GM04504 (cell line): ENCODE results near the gene CLUH.
A peak's percentile ranks its signal among the peaks of the same experiment; 100 is the strongest.

ENCODE experiments used
- DNase-seq: peaks from one replicate; pipeline ENCODE4 v3.0.0-alpha.2; 2012; ENCODE audit warnings: low read depth

CLUH gene, protein sequence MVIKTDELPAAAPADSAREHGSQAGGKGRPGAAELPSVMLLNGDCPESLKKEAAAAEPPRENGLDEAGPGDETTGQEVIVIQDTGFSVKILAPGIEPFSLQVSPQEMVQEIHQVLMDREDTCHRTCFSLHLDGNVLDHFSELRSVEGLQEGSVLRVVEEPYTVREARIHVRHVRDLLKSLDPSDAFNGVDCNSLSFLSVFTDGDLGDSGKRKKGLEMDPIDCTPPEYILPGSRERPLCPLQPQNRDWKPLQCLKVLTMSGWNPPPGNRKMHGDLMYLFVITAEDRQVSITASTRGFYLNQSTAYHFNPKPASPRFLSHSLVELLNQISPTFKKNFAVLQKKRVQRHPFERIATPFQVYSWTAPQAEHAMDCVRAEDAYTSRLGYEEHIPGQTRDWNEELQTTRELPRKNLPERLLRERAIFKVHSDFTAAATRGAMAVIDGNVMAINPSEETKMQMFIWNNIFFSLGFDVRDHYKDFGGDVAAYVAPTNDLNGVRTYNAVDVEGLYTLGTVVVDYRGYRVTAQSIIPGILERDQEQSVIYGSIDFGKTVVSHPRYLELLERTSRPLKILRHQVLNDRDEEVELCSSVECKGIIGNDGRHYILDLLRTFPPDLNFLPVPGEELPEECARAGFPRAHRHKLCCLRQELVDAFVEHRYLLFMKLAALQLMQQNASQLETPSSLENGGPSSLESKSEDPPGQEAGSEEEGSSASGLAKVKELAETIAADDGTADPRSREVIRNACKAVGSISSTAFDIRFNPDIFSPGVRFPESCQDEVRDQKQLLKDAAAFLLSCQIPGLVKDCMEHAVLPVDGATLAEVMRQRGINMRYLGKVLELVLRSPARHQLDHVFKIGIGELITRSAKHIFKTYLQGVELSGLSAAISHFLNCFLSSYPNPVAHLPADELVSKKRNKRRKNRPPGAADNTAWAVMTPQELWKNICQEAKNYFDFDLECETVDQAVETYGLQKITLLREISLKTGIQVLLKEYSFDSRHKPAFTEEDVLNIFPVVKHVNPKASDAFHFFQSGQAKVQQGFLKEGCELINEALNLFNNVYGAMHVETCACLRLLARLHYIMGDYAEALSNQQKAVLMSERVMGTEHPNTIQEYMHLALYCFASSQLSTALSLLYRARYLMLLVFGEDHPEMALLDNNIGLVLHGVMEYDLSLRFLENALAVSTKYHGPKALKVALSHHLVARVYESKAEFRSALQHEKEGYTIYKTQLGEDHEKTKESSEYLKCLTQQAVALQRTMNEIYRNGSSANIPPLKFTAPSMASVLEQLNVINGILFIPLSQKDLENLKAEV (N-terminal part only)

DNA sequence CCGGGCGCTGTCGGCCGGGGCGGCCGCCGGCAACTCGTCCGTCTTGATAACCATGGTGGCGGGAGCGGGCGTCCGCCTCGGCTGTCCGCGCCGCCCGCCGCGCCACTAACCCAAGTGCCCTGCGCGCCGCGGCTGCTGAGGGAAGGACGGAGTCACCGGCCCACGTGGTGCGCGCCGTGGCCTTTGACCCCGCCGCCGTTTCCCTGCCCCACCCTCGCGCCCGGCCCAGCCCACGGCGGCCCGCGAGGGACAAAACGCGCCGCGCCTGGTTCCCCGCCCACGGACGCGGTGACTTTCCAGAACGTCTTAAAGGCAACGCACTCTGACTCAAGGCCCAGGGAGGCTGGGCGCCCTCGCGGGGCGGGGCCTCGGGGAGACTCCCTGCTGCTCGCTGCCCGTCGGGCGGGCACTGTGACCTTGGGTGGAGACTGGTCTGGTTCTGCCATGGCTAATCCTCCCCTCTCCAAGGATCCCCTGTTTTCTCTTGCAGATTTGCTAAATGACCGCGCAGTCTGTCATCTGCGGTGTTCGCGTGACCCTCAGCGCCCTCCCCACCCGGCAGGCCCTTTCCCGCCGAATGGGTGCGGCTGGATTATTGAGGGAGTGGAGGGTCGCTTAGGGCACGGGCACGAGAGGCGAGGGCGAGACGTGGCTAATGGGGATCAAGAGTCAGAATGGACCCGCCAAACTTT is at the start of gene CLUH:
Gene CLUH (minus strand): TSS at position 157 of the 692 bp plus-strand sequence. CDS start 103 bp downstream, at position 54.
- DNase-seq = peak; percentile 95

DNA sequence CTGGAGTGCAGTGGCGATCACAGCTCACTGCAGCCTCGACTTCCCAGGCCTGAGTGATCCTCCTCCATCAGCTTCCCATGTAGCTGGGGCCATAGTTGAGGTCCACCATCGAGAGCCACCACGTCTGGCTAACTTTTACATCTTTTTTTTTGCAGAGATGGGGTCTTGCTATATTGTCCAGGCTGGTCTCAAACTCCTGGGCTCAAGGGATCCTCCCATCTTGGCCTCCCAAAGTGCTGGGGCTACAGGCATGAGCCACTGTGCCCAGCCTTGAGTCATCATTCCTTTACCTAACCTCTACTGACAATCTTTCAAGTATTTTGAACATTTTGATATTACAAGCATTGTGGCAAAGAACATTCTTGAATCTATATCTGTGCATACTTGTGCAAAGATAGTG is 47.3 kb upstream of the CLUH start:
- DNase-seq = no peak

DNA sequence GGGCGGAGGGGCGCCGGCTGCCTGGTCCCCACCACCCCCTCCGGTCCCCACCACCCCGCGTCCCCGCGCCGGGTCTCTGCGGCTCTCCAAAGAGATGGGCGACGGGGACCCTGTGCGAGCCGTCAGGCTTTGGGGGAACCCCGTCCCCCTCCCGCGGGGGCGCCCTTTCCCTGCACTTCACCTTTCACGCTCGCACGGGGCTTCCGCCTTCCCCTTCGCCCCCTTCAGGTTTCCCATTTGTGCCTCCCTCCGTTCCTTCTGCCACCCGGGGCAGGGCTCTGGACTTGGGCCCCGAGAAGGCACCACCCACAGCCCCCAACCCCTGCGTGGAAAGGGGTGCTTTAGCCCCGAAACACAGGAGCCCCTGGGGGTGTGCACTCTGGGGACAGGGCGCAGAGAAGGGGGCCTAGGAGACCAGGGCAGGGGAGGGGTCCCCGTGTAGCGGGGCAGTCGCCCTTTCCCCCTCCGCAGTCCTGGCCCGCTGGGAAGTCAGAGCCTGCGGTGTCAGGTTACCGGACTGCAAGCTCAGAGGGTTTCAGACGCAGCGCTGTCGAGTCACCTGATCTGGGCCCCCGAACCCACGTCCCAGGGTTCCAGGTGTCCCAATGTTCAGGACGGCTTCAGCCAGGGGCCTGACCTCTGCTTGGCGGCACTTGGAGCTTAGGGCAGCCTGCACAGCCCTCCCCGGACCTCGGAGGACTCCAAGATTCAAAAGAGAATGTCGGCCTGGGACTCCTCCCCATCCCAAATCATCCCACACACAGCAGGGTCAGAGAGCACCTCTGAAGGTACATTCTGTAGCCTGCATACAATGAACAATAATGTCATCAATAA is 44.5 kb upstream of the CLUH start:
- DNase-seq = no peak

DNA sequence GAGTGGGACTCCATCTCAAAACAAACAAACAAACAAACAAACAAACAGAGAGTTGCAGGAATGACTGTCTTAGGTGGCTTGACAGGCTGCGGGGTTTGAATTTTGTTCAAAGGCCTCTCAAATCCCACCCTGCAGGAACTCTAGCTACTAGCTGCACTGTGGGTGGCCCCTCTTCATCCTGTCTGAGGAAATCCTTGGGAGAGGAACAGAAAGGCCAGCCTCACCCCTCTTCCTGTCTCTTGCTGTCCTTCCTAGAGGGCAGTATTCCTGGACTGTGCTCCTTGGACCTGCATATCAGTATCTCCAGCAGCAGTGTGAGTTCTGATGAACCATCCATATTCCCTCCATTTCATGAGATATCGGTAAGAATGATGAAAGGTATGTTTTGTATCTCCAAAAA is 39.9 kb upstream of the CLUH start:
- no peak for DNase-seq

DNA sequence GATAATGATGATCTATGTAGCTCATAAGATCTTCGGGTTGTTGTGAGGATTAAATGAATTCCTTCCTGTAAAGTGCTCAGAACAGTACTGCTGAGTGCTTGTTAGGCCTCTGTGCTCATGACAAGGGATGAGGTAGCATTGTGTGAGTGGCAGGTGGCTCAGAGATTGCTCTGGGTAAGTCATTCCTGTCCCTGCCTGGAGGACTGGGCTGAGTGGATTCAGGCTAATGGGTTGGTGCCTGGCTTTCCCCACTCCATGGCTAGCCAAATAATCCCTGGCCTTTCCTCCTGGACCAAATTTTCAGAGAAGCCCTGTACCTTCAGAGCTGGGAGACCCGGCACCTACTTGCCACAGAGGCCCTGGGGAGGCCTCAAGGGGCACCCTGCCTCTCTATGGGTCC is 39.2 kb upstream of the CLUH start:
- no peak for DNase-seq

DNA sequence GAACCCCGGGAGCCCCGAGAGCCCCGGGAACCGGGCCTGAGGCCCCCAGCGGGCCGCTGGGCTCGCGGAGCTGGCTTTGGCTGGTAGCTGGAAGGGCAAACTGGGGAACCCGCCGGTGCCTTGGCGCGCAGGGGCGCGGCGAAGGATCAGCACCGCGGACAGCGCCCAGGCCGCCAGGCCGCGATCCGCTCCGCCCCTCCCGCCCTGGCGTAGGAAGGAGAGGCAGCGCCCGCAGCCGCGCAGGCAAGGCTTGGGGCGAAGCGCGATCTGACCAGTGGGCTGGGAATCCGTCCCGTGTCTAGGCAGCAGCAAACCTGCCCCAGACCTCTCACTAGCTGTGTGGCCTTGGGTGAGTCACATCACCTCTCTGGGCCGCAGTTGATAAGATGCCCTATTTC is 38.2 kb upstream of the CLUH start:
- DNase-seq = peak; percentile 21

DNA sequence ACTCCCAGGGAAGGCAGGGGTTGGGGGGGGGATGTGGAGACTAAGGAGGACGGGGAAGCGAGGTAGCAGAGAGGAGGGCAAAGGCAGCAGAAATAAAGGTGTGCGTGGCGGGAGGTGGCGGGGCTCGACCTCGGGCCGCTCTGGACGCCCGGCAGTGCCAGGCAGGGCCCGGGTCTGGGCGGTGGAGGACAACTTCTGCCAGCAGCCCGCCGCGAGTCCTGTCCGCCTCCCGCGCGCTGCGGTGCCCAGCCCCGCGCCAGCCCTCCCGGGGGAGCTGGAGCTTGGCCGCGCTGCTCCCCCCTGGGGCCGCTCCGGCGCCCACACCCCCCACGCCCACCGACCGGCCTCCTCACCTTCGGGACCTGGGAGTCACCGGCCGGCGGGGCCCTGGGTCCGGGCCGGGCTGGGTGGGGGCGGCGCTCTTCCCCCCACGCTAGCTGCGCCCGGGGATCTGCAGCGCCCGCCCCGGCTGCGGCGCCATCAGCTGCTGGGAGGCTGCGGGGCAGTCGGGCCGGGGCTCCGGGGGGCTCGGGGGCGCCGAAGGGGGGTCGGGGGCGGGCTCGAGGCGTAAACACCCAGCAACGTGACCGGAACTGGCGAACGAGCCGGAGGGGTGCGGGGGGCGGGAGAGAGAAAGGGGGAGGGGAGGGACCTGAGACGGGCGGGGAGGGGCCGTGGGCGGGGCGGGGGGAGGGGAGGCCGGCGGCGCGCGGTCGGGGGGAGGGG is 37.7 kb upstream of the CLUH start, which contains the start of gene CCDC92B:
Gene CCDC92B (minus strand): TSS at position 595 of the 726 bp plus-strand sequence. CDS start 14,507 bp downstream, outside the sequence.
- DNase-seq = no peak

DNA sequence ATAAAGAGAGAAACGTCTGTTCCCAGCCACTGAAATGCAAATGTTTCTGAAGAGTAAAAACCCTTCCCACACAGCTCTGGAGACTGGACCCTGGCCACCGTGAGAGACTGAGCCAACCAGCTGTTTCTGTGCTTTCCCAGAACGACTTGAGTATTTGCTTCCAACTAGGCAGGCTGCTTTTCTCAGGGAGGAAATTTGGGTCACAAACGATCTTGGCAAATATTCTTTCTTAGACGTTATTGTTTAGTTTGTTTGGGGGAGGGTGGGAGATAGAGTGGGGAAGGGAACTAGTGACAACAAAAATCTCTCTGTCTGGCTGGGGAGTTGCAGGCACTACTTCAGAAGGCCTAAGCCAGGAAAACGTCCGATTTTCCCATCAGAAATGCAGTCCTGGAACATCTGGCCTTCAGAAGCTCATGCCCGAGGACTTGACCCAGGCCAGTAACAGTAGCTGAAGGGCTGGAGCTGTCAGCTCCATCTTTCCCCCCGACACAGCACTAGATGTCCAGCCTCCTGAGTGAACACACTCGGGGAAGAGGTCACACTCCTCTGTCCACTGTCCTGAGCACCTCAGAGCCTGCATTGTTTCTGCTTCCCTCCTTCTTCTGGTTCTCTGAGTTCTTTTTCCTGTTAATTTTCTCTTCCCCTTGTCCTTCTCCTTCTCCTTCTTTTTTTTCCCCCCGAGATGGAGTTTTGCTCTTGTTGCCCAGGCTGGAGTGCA is 33.9 kb upstream of the CLUH start:
- DNase-seq = no peak

DNA sequence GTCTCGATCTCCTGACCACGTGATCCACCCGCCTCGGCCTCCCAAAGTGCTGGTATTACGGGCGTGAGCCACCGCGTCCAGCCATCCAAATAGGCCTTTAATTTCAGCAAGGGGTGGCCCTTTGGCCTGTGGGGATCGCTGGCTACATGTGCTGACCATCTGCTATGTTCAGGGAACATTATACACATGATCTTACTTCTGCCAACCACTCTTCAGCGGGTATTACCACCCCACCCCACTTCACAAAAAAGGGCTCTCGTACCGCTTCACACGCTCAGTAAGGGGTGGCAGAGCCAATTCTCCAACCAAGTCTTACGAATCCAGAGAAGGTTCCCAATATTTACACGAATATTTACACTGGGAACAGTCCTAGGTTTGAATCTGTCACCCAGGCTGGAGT is 26.1 kb upstream of the CLUH start:
- no peak for DNase-seq

DNA sequence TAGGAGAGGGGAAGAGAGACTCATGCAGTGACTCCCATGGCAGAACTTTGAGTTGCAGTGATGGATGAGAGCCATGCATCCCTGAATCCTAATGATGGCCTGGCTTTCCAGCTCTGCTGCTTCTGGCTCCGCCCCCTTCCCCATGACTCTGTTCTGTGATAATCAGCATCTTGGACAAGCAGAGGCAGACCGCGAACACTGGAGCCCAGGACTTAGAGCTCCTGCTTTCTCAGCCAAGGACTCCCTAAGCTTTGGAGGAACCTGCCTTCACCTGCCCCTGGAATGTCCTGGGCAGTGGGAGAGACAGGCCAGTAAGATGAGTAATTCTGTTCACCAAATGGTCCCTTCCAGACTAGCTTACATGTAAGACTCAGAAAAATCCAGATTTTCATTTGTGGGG is 25.4 kb upstream of the CLUH start:
- DNase-seq = no peak

DNA sequence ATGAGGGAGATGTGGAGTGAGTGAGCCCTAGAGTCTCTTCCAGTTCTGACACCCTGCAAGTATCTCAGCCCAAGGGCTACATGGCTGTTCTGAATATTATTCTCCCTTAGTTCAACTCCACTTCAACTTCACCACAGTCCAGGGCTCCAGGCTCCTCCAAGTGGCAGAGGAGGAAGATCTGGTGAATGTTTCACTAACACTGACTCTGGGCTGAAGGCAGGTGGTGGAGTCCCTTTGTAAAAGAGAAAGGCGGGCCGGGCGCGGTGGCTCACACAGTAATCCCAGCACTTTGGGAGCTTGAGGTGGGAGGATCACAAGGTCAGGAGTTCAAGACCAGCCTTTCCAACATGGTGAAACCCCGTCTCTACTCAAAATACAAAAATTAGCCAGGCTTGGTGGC is 24.3 kb upstream of the CLUH start:
- no peak for DNase-seq

DNA sequence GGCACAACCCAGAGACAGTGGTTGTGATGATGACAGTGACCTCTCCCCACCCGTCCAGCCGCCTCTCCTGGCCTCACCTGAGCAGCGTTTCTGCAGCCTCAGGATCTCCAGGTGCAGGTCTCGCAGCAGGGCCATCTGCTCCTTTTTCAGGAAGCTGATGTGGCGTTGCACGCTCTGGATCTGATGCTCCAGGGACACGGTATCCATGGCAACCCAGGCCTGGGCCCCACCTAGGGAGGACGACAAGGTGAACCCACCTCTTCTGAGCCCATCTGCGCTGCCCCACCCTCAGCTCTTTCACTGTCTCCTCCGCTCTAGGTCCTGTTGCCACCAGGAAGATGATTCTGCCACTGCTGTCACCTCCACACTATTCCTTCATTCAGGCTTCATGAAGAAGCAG is 23.4 kb upstream of the CLUH start:
- DNase-seq = no peak

DNA sequence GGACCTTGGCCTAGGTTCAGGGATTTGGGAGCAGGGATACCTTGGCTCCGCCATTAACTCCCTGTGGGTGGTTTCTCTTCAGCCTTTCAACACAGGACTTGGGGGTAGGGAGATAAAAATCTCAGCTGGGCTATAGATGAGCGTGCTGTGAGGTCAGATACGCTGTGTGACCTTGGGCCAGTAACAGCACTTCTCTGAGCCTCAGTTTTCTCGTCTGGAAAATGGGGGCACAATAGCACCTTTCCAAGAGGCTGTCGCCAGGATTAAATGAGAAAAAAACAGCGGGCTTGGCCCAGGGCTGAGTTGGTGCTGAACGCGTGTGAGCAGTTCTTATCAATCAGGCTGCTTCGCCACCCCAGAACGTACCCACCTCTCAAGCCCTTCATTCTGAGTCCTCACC is 20.2 kb upstream of the CLUH start:
- DNase-seq = no peak

DNA sequence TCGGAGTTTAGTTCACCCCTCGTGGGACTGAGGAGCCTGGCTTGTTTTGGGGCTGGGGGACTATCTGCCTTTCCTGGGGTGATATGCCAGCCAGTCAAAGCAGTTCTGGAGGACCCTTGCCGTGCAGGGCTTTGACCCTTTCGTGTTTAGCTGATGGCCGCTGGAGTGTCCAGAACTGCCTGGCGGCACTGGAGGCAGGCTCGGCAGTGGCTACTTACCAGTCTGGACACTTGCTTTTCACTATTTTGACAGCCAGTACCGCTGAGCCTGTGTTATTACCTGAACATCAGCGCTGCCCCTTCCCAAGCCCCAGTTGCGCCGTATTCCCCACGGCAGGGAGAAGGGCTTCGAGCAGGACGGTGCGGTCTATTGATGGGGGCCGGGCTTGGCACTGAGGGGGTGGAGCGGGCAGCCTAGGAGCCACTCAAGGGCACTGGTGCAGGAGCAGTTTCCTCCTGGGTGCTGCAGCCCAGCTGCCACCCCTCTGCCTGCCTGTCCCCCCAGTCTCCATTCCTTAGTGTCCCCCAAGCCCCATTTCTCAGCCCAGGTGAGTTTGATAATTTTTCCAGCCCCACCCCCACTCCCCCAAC is 19.3 kb upstream of the CLUH start:
- DNase-seq = no peak

DNA sequence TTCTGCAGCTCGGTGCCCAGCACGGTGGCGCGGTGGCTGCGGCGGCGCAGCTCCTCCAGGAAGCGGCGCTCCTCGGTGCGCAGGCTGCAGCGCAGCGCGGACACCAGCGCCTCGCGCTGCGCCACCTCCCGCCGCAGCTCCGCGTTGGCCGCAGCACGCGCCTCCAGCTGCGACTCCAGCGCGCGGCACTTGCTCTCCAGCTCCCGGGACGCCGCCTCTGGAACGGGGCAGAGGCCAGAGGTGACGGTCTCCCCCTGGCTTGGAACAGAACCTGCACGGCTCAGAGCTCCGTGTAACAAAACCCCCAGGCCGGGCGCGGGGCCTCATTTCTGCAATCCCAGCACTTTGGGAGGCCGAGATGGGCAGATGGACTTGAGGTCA is 13.2 kb upstream of the CLUH start:
- no peak for DNase-seq

DNA sequence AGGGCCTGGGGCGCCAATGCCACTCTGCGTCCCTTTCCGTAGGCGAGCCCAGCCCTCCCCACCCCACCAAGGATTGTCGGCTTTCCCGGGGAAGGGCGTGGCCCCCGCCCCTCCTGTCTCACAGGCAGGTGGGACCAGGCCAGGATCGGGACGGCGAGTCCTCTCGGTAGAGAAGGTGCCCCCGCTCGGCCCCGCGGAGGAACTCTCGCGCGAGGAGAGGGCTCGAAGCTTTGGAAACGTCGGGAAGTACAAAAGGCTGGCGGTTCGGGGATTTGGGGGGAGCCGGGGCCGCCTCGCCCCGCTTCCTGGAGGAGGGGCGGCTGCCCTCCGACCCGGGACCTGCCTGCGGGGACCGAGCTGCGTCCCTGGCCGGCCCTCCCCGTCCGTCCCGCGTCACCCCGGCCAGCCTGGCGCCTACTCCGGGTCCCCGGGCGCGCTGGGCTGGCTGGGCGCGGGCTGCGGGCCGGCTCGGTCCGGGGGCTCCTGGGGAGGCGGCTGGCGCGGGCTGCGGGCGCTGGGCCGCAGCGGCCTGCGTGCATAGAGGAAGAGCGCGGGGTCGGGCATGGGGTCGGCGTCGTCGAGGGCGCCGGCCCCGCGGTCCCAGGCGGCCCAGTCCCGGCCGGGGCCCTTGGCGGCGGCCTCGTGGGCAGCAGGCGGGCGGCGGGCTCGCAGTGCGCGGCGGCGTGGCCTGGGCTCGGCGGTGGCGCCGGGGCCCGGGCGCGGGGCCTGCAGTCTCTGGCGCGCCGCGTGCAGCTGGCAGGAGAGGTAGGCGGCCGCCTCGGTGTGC is 12.6 kb upstream of the CLUH start:
- no peak for DNase-seq

DNA sequence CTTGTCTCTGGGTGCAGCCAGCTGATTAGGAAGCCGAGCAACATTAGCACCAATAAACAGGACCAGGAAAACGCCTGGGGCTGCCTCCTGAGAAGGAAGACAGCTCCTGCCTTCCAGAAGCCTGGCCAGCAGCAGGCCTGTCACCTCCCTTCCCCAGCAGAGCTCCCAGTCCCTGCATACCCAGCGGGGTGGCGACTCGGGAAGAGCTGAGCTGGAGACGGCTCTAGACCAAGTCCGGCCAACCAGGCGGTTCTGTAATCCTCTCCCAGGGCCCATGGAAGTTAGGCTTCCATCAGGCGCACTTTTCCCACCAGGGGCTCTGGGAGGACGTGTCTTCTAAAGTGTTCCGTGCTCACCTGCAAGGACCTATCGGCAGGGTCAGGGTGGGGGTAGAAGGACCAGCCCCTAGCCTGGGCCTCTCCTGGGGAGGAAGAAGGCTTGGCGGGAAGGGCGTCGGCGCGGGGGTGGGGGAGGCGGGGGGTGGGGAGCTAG is 12.0 kb upstream of the CLUH start:
- no peak for DNase-seq

DNA sequence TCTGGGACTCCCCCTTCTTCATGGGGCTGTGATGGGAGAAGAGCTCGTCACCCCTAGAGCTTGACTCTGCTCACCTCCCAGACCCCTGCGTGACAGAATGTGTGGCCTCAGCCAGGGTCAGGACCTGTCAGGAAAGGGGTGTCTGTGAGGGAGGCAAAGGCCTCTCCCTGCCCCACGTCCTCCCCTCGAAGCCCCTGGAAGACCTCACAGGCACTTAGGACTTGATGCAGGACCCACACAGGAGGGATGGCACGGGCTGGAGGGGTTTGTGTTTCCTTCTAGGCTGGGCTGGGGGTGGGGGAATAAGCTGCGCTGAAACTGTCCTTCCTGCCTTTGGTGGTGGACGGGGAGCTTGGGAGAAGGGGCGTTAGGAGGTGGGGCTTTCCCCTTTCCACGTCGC is 11.0 kb upstream of the CLUH start:
- DNase-seq = no peak
